IMR-90 (cell line): ENCODE data around the gene FDX1. TPM values are rescaled to one million over a fixed set of nuclear protein-coding genes. Genes with fewer than 3 reads are reported as not detected.

ENCODE experiments used
- ATAC-seq: fragments of 200-7000 bp; cut with Tn5 transposase; 2 replicates; pipeline ENCODE4 v1.9.1; 2020; ENCODE audit warnings: low read depth, mild to moderate bottlenecking, moderate library complexity
- BruUV-seq: library from RNA; stranded (reverse); fragments of 400-500 nt; replicated peaks from 2 replicates; lab custom pipeline; 2021; lab: Mats Ljungman, UMichigan
- CTCF ChIA-PET: fragments of 300-600 bp; formaldehyde crosslinking; extraction: SDS; loops from one replicate; lab custom pipeline; 2021; ENCODE audit warnings: antibody characterized with exemption; lab: Yijun Ruan, JAX
- POLR2A ChIA-PET: fragments of 300-600 bp; sonication (Branson Sonifier 250); formaldehyde crosslinking; loops from one replicate; lab custom pipeline; 2022; ENCODE audit warnings: antibody characterized with exemption; ENCODE audit not compliant: unreplicated experiment; lab: Charles Lee
- DNase-seq: peaks from one replicate; pipeline ENCODE4 v3.0.0; 2013
- H2AFZ ChIP-seq: replicated peaks from 2 replicates; pipeline ENCODE3; 2013; ENCODE audit warnings: low read length, mild to moderate bottlenecking; ENCODE audit not compliant: poor library complexity
- H2AK5ac ChIP-seq: 2 replicates; pipeline ENCODE4 v1.6.1; 2013; ENCODE audit warnings: low read depth, low read length, inconsistent platforms
- H2AK9ac ChIP-seq: replicated peaks from 2 replicates; pipeline ENCODE3; 2013; ENCODE audit warnings: mild to moderate bottlenecking, low read depth, low read length, moderate library complexity; ENCODE audit not compliant: poor library complexity
- H2BK120ac ChIP-seq: 2 replicates; pipeline ENCODE4 v1.6.1; 2013; ENCODE audit warnings: low read depth, low read length, inconsistent platforms
- H2BK15ac ChIP-seq: 3 replicates; pipeline ENCODE4 v1.6.1; 2013; ENCODE audit warnings: low read depth, low read length, inconsistent platforms
- H2BK20ac ChIP-seq: 2 replicates; pipeline ENCODE4 v1.6.1; 2013; ENCODE audit warnings: low read depth, mild to moderate bottlenecking, inconsistent platforms, low read length, moderate library complexity
- H2BK5ac ChIP-seq: 2 replicates; pipeline ENCODE4 v1.6.1; 2013; ENCODE audit warnings: mild to moderate bottlenecking, low read depth, low read length, inconsistent platforms; ENCODE audit not compliant: poor library complexity, severe bottlenecking
- H3K14ac ChIP-seq: replicated peaks from 2 replicates; pipeline ENCODE4 v1.6.1; 2013; ENCODE audit warnings: low read depth, low read length, inconsistent platforms
- H3K18ac ChIP-seq: 2 replicates; pipeline ENCODE4 v1.6.1; 2013; ENCODE audit warnings: low read depth, low read length, control low read depth
- H3K23ac ChIP-seq: 2 replicates; pipeline ENCODE4 v1.6.1; 2013; ENCODE audit warnings: low read depth, low read length, inconsistent platforms
- H3K27ac ChIP-seq: 2 replicates; pipeline ENCODE4 v1.5.1; 2013; ENCODE audit warnings: mild to moderate bottlenecking, control low read depth, low read length; ENCODE audit not compliant: insufficient read depth
- H3K27me3 ChIP-seq: 2 replicates; pipeline ENCODE4 v1.6.1; 2013; ENCODE audit warnings: low read length; ENCODE audit not compliant: control insufficient read depth, insufficient read depth
- H3K36me3 ChIP-seq: 2 replicates; pipeline ENCODE4 v1.6.1; 2013; ENCODE audit warnings: low read length, mixed read lengths; ENCODE audit not compliant: control insufficient read depth, insufficient read depth
- H3K4ac ChIP-seq: 2 replicates; pipeline ENCODE4 v1.6.1; 2013; ENCODE audit warnings: low read depth, low read length, inconsistent platforms
- H3K4me1 ChIP-seq: 2 replicates; pipeline ENCODE4 v1.6.1; 2013; ENCODE audit warnings: low read length, mixed read lengths; ENCODE audit not compliant: control insufficient read depth, insufficient read depth
- H3K4me2 ChIP-seq: 2 replicates; pipeline ENCODE4 v1.6.1; 2013; ENCODE audit warnings: low read depth, mild to moderate bottlenecking, control low read depth, low read length, moderate library complexity
- H3K4me3 ChIP-seq: 2 replicates; pipeline ENCODE4 v1.5.1; 2013; ENCODE audit warnings: low read depth, mild to moderate bottlenecking, control low read depth, low read length, moderate library complexity; ENCODE audit not compliant: insufficient read depth
- H3K56ac ChIP-seq: 2 replicates; pipeline ENCODE4 v1.6.1; 2013; ENCODE audit warnings: low read length, inconsistent platforms; ENCODE audit not compliant: insufficient read depth; ENCODE audit errors: extremely low read depth
- H3K79me1 ChIP-seq, 2 experiments: 2 replicates each; pipeline ENCODE4 v1.6.1; 2013; ENCODE audit warnings: low read length in 2 of 2, inconsistent platforms in 1 of 2, low read depth in 1 of 2
- H3K9ac ChIP-seq: 2 replicates; pipeline ENCODE4 v1.6.1; 2013; ENCODE audit warnings: low read depth, low read length, control low read depth
- H3K9me1 ChIP-seq: 2 replicates; pipeline ENCODE4 v1.6.1; 2013; ENCODE audit warnings: low read length, inconsistent platforms; ENCODE audit not compliant: insufficient read depth
- H3K9me3 ChIP-seq: 2 replicates; pipeline ENCODE4 v1.6.1; 2013; ENCODE audit warnings: low read length; ENCODE audit not compliant: control insufficient read depth, insufficient read depth
- H4K20me1 ChIP-seq: 2 replicates; pipeline ENCODE4 v1.6.1; 2013; ENCODE audit warnings: low read length, inconsistent platforms; ENCODE audit not compliant: insufficient read depth
- H4K5ac ChIP-seq: 2 replicates; pipeline ENCODE4 v1.6.1; 2013; ENCODE audit warnings: mild to moderate bottlenecking, low read depth, low read length, control low read depth
- H4K8ac ChIP-seq, 2 experiments: 2 replicates each; pipeline ENCODE4 v1.6.1; 2013; ENCODE audit warnings: low read depth in 2 of 2, low read length in 2 of 2, control low read depth in 1 of 2, inconsistent platforms in 1 of 2
- H4K91ac ChIP-seq: 2 replicates; pipeline ENCODE4 v1.6.1; 2013; ENCODE audit warnings: low read depth, low read length, inconsistent platforms; ENCODE audit not compliant: insufficient read depth
- BHLHE40 ChIP-seq: fragments of 150-350 bp; IDR thresholded peaks from 2 replicates; pipeline ENCODE4 v1.6.1; 2016; ENCODE audit warnings: mild to moderate bottlenecking, low read depth, low read length
- CHD1 ChIP-seq: IDR thresholded peaks from 2 replicates; pipeline ENCODE4 v1.6.1; 2012; ENCODE audit warnings: low read depth, low read length, improper control_type of control experiment
- MAFK ChIP-seq: IDR thresholded peaks from 2 replicates; pipeline ENCODE4 v1.6.1; 2012; ENCODE audit warnings: low read depth, low read length, improper control_type of control experiment
- MAZ ChIP-seq: IDR thresholded peaks from 2 replicates; pipeline ENCODE4 v1.6.1; 2012; ENCODE audit warnings: low read depth, mild to moderate bottlenecking, low read length, improper control_type of control experiment, moderate library complexity, borderline replicate concordance
- NFE2L2 ChIP-seq: fragments of 150-350 bp; IDR thresholded peaks from 2 replicates; pipeline ENCODE4 v1.6.1; 2016; ENCODE audit warnings: low read depth, mild to moderate bottlenecking, low read length
- POLR2A ChIP-seq: IDR thresholded peaks from 2 replicates; pipeline ENCODE4 v1.6.1; 2012; ENCODE audit warnings: mild to moderate bottlenecking, low read depth, low read length
- USF2 ChIP-seq: fragments of 150-350 bp; IDR thresholded peaks from 2 replicates; pipeline ENCODE4 v1.6.1; 2017; ENCODE audit warnings: mild to moderate bottlenecking, antibody characterized with exemption, low read length, low read depth
- WGBS, 2 experiments: methylation state at CpG; one replicate each; pipeline versions ENCODE4 v1.1.5 to v1.1.7; 2013; ENCODE audit warnings: missing lambda C conversion rate in 2 of 2; ENCODE audit not compliant: insufficient read length in 1 of 2; ENCODE audit errors: extremely low coverage in 2 of 2; 5-methylcytosine and 5-hydroxymethylcytosine counted together
- dilution Hi-C: fragments of 300-500 bp; cut with HindIII; formaldehyde crosslinking; loops from one replicate; pipeline ENCODE4 v1.14.3; 2018; ENCODE audit warnings: low sequenced_read_pairs; ENCODE audit not compliant: unreplicated experiment
- in situ Hi-C: fragments of 300-500 bp; cut with MboI; formaldehyde crosslinking; loops from 3 replicates; pipeline ENCODE4 v1.14.3; 2019; ENCODE audit warnings: low sequenced_read_pairs, inconsistent platforms, mixed read lengths
- intact Hi-C: fragments of 100-400 bp; cut with micrococcal nuclease; formaldehyde crosslinking; loops from 2 replicates; pipeline ENCODE4 v1.10.0; 2022
- polyA plus RNA-seq, 3 experiments: library from polyadenylated mRNA; depleted of rRNA; stranded (reverse); fragments of >200 nt; gene quantifications; 2 replicates each; pipeline ENCODE4 v1.2.3, GENCODE V29; 2012; ENCODE audit warnings: low replicate concordance in 1 of 3
- total RNA-seq: library from RNA; depleted of rRNA; stranded (reverse); fragments of >200 nt; gene quantifications from 2 replicates; pipeline ENCODE4 v1.2.3, GENCODE V29; 2012

The FDX1 gene
- total and polyA plus RNA-seq, 2 of the 4 experiments (the other 2 are of a cell fraction), result 4.3 to 5.1 TPM

GRCh38 chr11:110491577-110492320, 62.0 kb downstream of the FDX1 start:
- peak overlapping the region; percentile 85; the same call in 1 of the 2 replicates for H2AK5ac ChIP-seq
- BruUV-seq, result no TSS peak
- peak overlapping the region; percentile 39; the same call in 1 of the 2 replicates for H3K4ac ChIP-seq
- H3K23ac ChIP-seq, result no peak overlapping the region
- H3K56ac ChIP-seq, result no peak overlapping the region
- H2BK120ac ChIP-seq, result no peak overlapping the region
- WGBS, 2 experiments, result no CpG with 5 or more reads among the region's 7 CpGs
- DNase-seq (no peak), ATAC-seq (no peak)
- ChIA-PET POLR2A (no interaction called here), CTCF (interaction anchor here (0.7 kb wide), 1 partner anchor 11 kb away, joined by 3 read pairs; no protein-coding TSS in a partner anchor)
- no peak overlapping the region for H2BK5ac ChIP-seq
- H3K9ac ChIP-seq, result no peak overlapping the region
- peaks cover 3% of the 10 kb centered on the region for H3K4me1 ChIP-seq
- dilution Hi-C loops (no loop called here), in situ Hi-C loops (no loop called here), intact Hi-C loops (no loop called here)
- H4K5ac ChIP-seq, result no peak overlapping the region
- H3K9me3 ChIP-seq, result no peaks in the 10 kb centered on the region
- H3K79me1 ChIP-seq, result no peaks in the 10 kb centered on the region
- H3K9me1 ChIP-seq, result no peaks in the 10 kb centered on the region
- peak overlapping the region; percentile 40 for H2AFZ ChIP-seq
- H3K4me2 ChIP-seq, result no peak overlapping the region
- no peak overlapping the region for H2BK20ac ChIP-seq
- no peaks in the 10 kb centered on the region for H3K27me3 ChIP-seq
- peak overlapping the region; percentile 61; the same call in 1 of the 2 replicates for H3K18ac ChIP-seq
- TF ChIP-seq POLR2A (no peak), MAFK (no peak), MAZ (no peak), CHD1 (no peak), BHLHE40 (no peak), USF2 (no peak), NFE2L2 (no peak)
- H2BK15ac ChIP-seq, result no peak overlapping the region
- H3K36me3 ChIP-seq, result no peaks in the 10 kb centered on the region
- no peak overlapping the region for H4K91ac ChIP-seq
- H4K8ac ChIP-seq, result no peak overlapping the region
- H3K27ac ChIP-seq, result no peak overlapping the region
- H3K4me3 ChIP-seq, result no peak overlapping the region
- H4K20me1 ChIP-seq, result no peaks in the 10 kb centered on the region
- H2AK9ac ChIP-seq, result no peak overlapping the region
- H3K14ac ChIP-seq, result no peak overlapping the region
